PC-3 (cell line): ENCODE results near the gene BAIAP3. TPM values are rescaled to one million over a fixed set of nuclear protein-coding genes. Genes with fewer than 3 reads are reported as not detected.

Experiments used
- ATAC-seq: fragments of 200-7000 bp; cut with Tn5 transposase; 2 replicates; pipeline ENCODE4 v1.9.1; 2020; ENCODE audit warnings: mild to moderate bottlenecking, moderate library complexity
- BruUV-seq: library from RNA; stranded (reverse); fragments of 400-500 nt; replicated peaks from 2 replicates; lab custom pipeline; 2021; lab: Mats Ljungman, UMichigan
- CTCF ChIA-PET: fragments of 300-600 bp; sonication (Branson Sonifier 250); formaldehyde crosslinking; loops from one replicate; lab custom pipeline; 2022; ENCODE audit warnings: antibody characterized with exemption; lab: Charles Lee
- POLR2A ChIA-PET: fragments of 300-600 bp; sonication (Branson Sonifier 250); formaldehyde crosslinking; loops from one replicate; lab custom pipeline; 2022; ENCODE audit warnings: antibody characterized with exemption; ENCODE audit not compliant: unreplicated experiment; lab: Charles Lee
- DNase-seq: peaks from one replicate; pipeline ENCODE4 v3.0.0-alpha.2; 2015
- H2AFZ ChIP-seq: fragments of 300-600 bp; sonication (generic); 2 replicates; pipeline ENCODE4 v1.6.0; 2016; ENCODE audit warnings: antibody characterized with exemption, low read length
- H3F3A ChIP-seq: fragments of 300-600 bp; sonication (generic); one replicate; pipeline ENCODE4 v1.6.0; 2017; ENCODE audit warnings: antibody characterized with exemption, low read length, control low read depth, mild to moderate bottlenecking; ENCODE audit not compliant: unreplicated experiment
- H3K27ac ChIP-seq: fragments of 300-600 bp; sonication (generic); 2 replicates; pipeline ENCODE4 v1.5.1; 2016; ENCODE audit warnings: mild to moderate bottlenecking, low read length
- H3K27me3 ChIP-seq: fragments of 300-600 bp; sonication (generic); 2 replicates; pipeline ENCODE4 v1.6.1; 2016; ENCODE audit warnings: low read length, mixed read lengths
- H3K36me3 ChIP-seq: fragments of 300-600 bp; sonication (generic); 2 replicates; pipeline ENCODE4 v1.6.1; 2016; ENCODE audit warnings: low read depth, mixed run types, low read length, mixed read lengths
- H3K4me1 ChIP-seq: fragments of 300-600 bp; sonication (generic); 2 replicates; pipeline ENCODE4 v1.5.1; 2016; ENCODE audit warnings: low read length; ENCODE audit not compliant: insufficient read depth
- H3K4me2 ChIP-seq: fragments of 300-600 bp; sonication (generic); 2 replicates; pipeline ENCODE4 v1.6.0; 2016; ENCODE audit warnings: low read length
- H3K4me3 ChIP-seq: fragments of 300-600 bp; sonication (generic); 2 replicates; pipeline ENCODE4 v1.5.1; 2016; ENCODE audit warnings: mild to moderate bottlenecking, low read length, mixed read lengths
- H3K79me2 ChIP-seq: fragments of 300-600 bp; sonication (generic); 2 replicates; pipeline ENCODE4 v1.6.1; 2017; ENCODE audit warnings: low read length, mixed read lengths
- H3K9ac ChIP-seq: fragments of 300-600 bp; sonication (generic); 2 replicates; pipeline ENCODE4 v1.6.0; 2016; ENCODE audit warnings: mild to moderate bottlenecking, low read length
- H3K9me2 ChIP-seq: fragments of 300-600 bp; sonication (generic); replicated peaks from 2 replicates; pipeline ENCODE4 v1.6.1; 2016; ENCODE audit warnings: mixed run types, low read length, mixed read lengths
- H3K9me3 ChIP-seq: fragments of 300-600 bp; sonication (generic); 2 replicates; pipeline ENCODE4 v1.6.1; 2016; ENCODE audit warnings: low read length, mixed read lengths
- H4K20me1 ChIP-seq: fragments of 300-600 bp; sonication (generic); 2 replicates; pipeline ENCODE4 v1.6.1; 2016; ENCODE audit warnings: low read length, mixed read lengths
- EZH2 ChIP-seq: fragments of 300-600 bp; sonication (generic); IDR thresholded peaks from one replicate; pipeline ENCODE4 v1.6.1; 2017; ENCODE audit warnings: antibody characterized with exemption, mild to moderate bottlenecking, low read length; ENCODE audit not compliant: unreplicated experiment
- EZH2phosphoT487 ChIP-seq: fragments of 300-600 bp; sonication (generic); IDR thresholded peaks from 2 replicates; pipeline ENCODE4 v1.6.1; 2018; ENCODE audit warnings: mild to moderate bottlenecking, antibody characterized with exemption, low read length, borderline replicate concordance
- intact Hi-C: fragments of 100-400 bp; cut with micrococcal nuclease; formaldehyde crosslinking; loops from 2 replicates; pipeline ENCODE4 v1.9.0; 2023
- total RNA-seq: library from RNA; depleted of rRNA; stranded (reverse); fragments of >200 nt; gene quantifications from 2 replicates; pipeline ENCODE4 v1.2.3, GENCODE V29; 2014
- TF ChIP-seq, protein P1 (sequence below): fragments of 300-600 bp; sonication (generic); conservative IDR thresholded peaks from 2 replicates; pipeline ENCODE4 v1.5.1; 2017; ENCODE audit warnings: antibody characterized with exemption, low read depth, mild to moderate bottlenecking, low read length

BAIAP3 gene
- total RNA-seq, 1 experiment from 2014 or later, result 13.1 TPM

DNA sequence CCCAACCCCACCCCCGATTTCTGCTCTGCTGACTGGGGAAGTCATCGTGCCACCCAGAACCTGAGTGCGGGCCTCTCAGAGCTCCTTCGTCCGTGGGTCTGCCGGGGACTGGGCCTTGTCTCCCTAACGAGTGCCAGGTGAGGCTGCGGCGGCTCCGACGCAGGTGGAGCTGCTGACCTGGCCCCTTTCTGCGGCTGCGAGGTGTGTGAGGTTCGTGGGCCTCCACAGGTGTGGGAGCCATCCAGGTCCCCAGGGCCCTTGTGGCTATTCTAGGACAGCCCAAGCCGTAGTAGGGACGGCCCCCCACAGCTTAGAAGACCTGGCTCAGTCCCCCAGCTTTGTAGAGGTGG is 21.0 kb upstream of the BAIAP3 start:
- no peak for ATAC-seq
- H3K4me3 ChIP-seq, result no peak overlapping the region
- no peak overlapping the region for H2AFZ ChIP-seq
- H3K79me2 ChIP-seq, result peaks cover 70% of the 10 kb centered on the region
- no TSS peak for BruUV-seq
- peaks cover 34% of the 10 kb centered on the region for H3K36me3 ChIP-seq
- DNase-seq, result no peak
- H3K9ac ChIP-seq, result no peak overlapping the region
- H3K9me2 ChIP-seq, result no peaks in the 10 kb centered on the region
- POLR2A ChIA-PET, result no interaction called here
- H3K4me2 ChIP-seq, result no peak overlapping the region
- H3K27ac ChIP-seq, result no peak overlapping the region
- no peaks in the 10 kb centered on the region for H3F3A ChIP-seq
- no peaks in the 10 kb centered on the region for H3K27me3 ChIP-seq
- H3K4me1 ChIP-seq, result peaks cover 10% of the 10 kb centered on the region; the same call in 1 of the 2 replicates
- intact Hi-C loops, result no loop called here
- CTCF ChIA-PET, result no interaction called here
- no peaks in the 10 kb centered on the region for H3K9me3 ChIP-seq
- no peak for TF ChIP-seq EZH2
- no peak for TF ChIP-seq EZH2phosphoT487
- TF ChIP-seq, protein P1, sequence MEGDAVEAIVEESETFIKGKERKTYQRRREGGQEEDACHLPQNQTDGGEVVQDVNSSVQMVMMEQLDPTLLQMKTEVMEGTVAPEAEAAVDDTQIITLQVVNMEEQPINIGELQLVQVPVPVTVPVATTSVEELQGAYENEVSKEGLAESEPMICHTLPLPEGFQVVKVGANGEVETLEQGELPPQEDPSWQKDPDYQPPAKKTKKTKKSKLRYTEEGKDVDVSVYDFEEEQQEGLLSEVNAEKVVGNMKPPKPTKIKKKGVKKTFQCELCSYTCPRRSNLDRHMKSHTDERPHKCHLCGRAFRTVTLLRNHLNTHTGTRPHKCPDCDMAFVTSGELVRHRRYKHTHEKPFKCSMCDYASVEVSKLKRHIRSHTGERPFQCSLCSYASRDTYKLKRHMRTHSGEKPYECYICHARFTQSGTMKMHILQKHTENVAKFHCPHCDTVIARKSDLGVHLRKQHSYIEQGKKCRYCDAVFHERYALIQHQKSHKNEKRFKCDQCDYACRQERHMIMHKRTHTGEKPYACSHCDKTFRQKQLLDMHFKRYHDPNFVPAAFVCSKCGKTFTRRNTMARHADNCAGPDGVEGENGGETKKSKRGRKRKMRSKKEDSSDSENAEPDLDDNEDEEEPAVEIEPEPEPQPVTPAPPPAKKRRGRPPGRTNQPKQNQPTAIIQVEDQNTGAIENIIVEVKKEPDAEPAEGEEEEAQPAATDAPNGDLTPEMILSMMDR, result no peak
- peaks cover 43% of the 10 kb centered on the region for H4K20me1 ChIP-seq

DNA sequence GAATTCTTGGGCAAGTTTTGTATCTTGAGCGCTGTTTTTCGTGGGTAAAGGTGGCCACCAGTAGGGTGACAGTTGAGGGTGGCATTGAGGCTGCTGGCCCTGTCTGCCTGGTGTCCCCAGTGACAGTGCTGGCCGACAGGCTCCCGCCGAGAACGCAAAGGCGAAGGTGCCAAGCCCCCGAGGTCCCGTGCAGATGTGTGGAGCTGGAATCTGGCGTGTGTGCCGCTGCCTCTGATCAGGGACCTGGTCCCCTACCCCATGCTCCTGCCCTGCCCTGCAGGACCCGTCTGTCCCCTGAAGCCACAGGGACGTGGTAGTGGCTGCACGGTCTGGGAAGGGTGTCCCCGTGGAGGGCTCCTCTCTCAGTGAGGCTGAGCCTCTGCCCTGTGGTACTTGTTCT is 20.5 kb upstream of the BAIAP3 start:
- TF ChIP-seq EZH2, result no peak
- TF ChIP-seq, protein P1, result no peak
- TF ChIP-seq EZH2phosphoT487, result no peak
- Histone ChIP-seq H3K4me1 (peaks cover 10% of the 10 kb centered on the region; the same call in 1 of the 2 replicates), H3K9me2 (no peaks in the 10 kb centered on the region), H3K4me2 (no peak overlapping the region), H2AFZ (no peak overlapping the region), H3K9me3 (no peaks in the 10 kb centered on the region), H4K20me1 (peaks cover 43% of the 10 kb centered on the region), H3K4me3 (no peak overlapping the region), H3K36me3 (peaks cover 39% of the 10 kb centered on the region), H3F3A (no peaks in the 10 kb centered on the region), H3K27me3 (no peaks in the 10 kb centered on the region), H3K79me2 (peaks cover 70% of the 10 kb centered on the region), H3K9ac (no peak overlapping the region), H3K27ac (no peak overlapping the region)
- DNase-seq (no peak), ATAC-seq (no peak)
- CTCF ChIA-PET, result no interaction called here
- POLR2A ChIA-PET, result no interaction called here
- no TSS peak for BruUV-seq
- intact Hi-C loops, result no loop called here

DNA sequence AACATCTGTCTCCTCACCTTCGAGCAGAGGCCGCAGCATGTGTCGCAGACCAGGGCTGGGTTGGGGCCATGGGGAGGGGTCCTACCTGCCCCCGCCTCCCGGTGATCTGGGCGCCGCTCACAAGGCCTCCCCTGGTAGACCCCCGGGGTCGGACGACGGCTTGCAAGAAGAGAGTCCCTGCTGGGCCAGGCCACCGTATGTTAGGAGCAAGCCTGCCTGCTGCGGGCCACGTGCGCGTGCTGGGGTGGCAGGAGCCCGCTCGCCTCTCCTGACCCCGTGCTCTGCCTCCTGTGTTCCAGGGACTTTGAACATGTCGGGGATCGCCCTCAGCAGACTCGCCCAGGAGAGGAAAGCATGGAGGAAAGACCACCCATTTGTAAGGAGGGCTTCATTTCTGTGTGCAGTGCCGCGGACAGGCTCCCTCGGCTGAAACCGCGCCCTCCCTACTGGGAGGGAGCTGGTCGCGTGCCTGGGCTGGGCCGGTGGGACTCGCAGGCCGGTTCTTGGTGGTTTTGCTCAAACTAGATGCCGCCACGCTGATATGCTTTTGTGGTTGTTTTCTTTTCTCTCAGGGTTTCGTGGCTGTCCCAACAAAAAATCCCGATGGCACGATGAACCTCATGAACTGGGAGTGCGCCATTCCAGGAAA is 19.6 kb upstream of the BAIAP3 start:
- ChIA-PET POLR2A (no interaction called here), CTCF (no interaction called here)
- no peak for ATAC-seq
- TF ChIP-seq, protein P1, result no peak
- no peak for TF ChIP-seq EZH2phosphoT487
- TF ChIP-seq EZH2, result no peak
- H3K4me3 ChIP-seq, result no peak overlapping the region
- intact Hi-C loops, result no loop called here
- no peak overlapping the region for H3K9ac ChIP-seq
- H3F3A ChIP-seq, result no peaks in the 10 kb centered on the region
- H3K27ac ChIP-seq, result no peak overlapping the region
- no peaks in the 10 kb centered on the region for H3K27me3 ChIP-seq
- BruUV-seq, result no TSS peak
- peaks cover 10% of the 10 kb centered on the region; the same call in 1 of the 2 replicates for H3K4me1 ChIP-seq
- H3K79me2 ChIP-seq, result peaks cover 70% of the 10 kb centered on the region
- no peak for DNase-seq
- no peaks in the 10 kb centered on the region for H3K9me2 ChIP-seq
- no peak overlapping the region for H2AFZ ChIP-seq
- H3K4me2 ChIP-seq, result no peak overlapping the region
- H3K9me3 ChIP-seq, result no peaks in the 10 kb centered on the region
- H4K20me1 ChIP-seq, result peaks cover 43% of the 10 kb centered on the region
- peaks cover 46% of the 10 kb centered on the region for H3K36me3 ChIP-seq
